IPS DF 4.7 (cell line): ENCODE results near the gene ZNF410.

ENCODE experiments used
- DNase-seq: peaks from one replicate; pipeline ENCODE4 v3.0.0-alpha.2; 2013; ENCODE audit warnings: low spot score; ENCODE audit errors: extremely low read depth

ZNF410 gene

DNA sequence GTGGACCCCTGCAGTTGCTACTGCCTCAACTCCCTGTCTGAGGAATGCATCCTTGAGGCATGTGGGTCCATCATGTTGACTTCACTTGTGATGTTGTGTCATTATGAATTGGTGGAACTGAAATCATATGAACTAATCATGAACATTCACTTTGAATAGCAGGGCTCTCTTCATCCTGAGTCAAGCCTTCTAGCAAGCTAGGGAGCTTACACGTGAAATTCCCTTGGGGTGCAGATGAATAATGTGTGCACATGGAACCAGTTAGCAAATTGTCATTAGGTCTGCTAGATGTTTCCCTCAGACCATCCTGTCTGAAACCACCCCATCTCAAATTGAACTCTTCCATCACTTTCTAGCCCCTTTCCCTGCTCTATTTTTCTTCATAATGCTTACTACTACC, 67.1 kb downstream of the ZNF410 start:
- DNase-seq, result no peak

DNA sequence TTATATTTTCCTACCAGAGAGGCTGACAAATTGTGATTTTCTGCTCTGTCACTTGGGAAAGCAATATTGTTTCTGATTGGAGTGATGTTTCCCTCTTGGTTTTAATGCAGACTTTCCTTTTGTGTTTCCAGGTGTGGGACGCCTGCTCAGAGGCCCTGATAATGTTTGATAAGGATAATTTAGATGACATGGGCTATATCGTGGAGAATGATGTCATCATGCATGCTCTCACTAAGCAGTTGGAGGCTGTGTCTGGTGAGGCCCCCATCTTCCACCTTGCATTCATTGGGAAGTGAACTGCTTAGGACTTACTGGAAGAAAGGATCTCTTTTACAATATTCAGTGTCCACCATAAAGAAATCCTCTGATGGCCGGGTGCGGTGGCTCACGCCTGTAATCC, 69.0 kb downstream of the ZNF410 start:
- DNase-seq, result no peak

DNA sequence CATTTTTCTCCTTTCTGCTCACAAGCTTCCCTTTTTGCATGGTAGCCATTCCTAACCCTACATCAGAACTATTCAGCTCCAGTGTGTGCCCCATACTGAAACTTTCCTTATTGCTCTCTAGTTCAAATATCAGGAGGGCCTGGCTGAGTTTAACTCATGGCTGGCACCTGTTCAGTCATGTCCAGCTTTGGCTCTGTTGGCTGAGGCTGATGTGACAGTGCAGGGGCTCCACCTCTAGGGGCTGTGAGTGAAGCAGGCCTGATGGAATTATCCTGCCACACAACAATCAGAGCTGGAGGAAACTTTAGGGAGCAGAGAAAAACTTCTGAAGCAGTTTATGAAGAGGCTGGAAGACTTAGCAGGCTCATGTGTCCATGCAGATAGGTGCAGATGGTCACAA, 71.9 kb downstream of the ZNF410 start:
- DNase-seq, result no peak

DNA sequence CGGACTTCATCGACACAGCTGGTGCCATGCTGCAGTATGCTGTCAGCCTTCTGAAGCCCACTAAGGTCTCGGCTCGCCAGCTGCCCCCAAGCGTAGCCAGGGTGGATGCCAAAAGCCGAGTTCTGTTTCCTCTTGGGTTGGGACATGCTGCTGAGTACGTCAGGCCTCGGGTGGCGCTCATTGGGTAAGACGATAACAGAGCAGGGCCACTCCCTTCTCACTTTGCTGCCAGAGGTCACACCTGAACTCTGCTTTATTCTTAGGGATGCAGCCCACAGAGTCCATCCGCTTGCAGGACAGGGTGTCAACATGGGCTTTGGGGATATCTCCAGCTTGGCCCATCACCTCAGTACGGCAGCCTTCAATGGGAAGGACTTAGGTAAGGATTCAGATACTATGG, 74.5 kb downstream of the ZNF410 start:
- no peak for DNase-seq

GRCh38 chr14:73965216-73965615, 78.6 kb downstream of the ZNF410 start:
- no peak for DNase-seq

DNA sequence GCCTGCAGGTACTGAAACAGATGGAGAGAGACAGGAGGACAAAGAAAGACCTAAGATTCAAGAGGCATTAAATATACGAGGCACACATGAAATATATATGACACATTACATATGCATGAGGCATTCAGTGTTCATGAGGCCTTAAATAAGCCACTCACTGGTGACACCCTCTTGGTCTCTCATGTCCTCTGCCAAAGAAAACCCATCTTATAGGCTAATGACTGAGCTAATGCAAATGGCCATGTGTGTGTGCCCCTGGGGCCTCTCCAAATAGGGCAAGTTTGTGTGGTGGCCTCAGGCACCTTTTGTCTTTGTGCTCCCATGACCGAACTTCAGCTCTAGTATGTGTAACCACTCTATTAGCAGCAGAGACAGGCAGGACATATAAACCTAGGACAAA, 82.2 kb downstream of the ZNF410 start:
- DNase-seq, result no peak

DNA sequence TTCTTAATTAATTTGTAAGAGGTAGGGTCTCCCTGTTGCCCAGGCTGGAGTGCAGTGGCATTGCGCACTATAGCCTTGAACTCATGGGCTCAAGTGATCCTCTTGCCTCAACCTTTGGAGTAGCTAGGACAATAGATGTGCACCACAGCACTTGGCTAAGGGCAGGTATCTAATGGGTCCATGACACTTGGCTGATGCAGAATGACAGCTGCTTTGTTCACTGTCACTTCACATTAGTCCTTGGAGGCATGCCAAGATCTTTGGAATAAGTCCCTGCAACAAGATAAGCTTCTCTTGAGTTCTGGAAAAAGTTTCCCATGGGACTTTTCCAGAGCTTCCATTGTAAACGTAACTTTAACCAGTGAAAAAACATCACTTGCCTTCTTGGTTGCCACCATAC, 86.8 kb downstream of the ZNF410 start:
- DNase-seq, result no peak

- no peak for DNase-seq
Measured at GRCh38 chr14:73976125-73976524, 89.5 kb downstream of the ZNF410 start.

GRCh38 chr14:73977896-73978295, 91.2 kb downstream of the ZNF410 start:
- DNase-seq, result no peak
